GM18508 (cell line): ENCODE measurements around the gene MARCKS.

Experiments
- ATAC-seq: cut with Tn5 transposase; IDR thresholded peaks from one replicate; pipeline ENCODE4 v1.9.1; 2021; ENCODE audit warnings: moderate number of reproducible peaks; ENCODE audit not compliant: insufficient read depth, unreplicated experiment

Gene MARCKS

DNA sequence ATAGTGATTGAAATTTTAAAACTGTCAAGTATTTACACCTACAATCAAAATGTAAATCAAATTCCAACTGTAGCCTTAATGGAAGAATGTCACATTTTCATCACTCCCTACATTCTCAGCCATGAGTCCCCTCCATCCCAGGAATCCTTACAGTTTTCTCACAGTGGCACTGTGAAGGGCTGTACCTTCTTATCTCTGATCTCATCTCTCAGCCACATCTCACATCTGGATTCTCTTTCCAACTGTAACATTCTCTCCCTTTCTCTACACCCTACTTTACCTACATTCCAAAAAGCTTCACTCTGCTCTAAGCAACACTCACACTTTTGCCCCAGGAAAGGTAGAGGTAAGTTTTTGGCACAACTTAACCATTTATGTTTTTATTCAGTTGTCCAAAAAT is 8.9 kb upstream of the MARCKS start:
- ATAC-seq: no peak

GRCh38 chr6:113848811-113849210 is 8.3 kb upstream of the MARCKS start:
- no peak for ATAC-seq

DNA sequence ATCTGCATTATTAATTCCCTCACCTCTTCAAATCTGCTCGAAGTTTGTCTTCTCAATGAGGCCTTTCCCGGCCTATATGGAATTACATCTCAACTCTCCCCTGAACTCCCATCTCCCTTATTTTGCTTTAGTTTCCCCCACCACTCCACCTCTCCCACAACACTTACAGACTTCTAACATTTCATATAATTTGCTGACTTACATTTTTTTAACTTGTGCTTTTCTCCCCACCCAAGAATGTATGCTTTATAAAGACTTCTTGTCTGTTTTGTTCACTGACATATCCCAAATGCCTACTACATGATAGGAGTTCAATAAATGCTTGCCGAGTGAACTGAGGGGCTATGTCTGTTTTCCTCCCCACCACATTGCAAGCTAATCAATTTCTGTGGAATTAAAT is 3.9 kb upstream of the MARCKS start:
- ATAC-seq: no peak

DNA sequence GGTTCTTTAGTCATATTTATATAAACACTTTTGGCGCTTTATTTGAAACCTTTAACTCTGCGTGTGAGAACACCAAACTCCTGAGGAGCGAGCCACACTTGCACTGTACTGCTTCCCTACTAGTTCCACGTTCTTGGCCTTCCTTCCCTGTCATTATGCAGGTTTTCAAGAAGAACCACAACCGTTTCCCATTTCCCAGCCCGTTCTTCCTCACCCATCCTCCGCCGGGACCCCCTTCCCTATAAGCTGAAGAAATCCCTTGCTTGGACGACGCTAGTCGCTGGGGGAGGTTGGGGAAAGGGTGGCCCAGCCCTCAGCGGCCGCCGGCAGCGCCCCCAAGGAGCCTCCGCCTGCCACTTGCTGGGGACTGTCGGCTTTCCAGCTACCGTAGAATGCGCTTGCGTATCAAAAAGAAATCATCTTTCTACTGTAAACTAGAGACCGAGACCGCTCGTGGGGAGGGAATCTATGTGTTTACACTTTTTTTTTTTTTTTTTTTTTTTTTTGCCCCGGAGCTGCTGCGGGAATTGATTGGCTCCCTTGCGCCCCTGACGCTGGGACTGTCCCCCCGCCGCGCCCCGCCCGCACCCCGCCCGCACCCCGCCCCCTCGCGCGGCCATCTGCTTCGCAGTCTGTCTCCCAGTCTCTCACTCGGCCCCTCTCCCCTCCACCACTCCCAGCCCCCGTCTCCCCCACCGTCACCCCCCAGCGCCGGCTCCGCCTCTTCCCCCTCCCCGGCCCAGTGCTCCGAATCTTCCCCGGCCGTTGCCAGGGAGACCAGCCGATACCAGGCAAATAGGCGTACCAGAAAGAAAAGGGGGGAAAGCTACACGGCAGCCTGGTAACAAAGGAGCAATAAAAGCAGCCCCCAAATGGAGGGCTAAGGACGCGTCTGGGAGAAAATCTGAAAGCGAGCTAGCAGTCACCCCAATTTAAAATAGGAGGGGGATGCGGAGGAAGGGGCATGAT is 2.3 kb upstream of the MARCKS start:
- ATAC-seq: no peak

GRCh38 chr6:113855500-113856374 is 1.4 kb upstream of the MARCKS start:
- ATAC-seq: no peak

- ATAC-seq: no peak
Observed at GRCh38 chr6:113856375-113856624, 845 bp upstream of the MARCKS start.

- no peak for ATAC-seq
Observed at GRCh38 chr6:113857556-113858479, 673 bp downstream of the MARCKS start.

GRCh38 chr6:113858480-113859348 is 1.6 kb downstream of the MARCKS start:
- peak; percentile 82 for ATAC-seq

DNA sequence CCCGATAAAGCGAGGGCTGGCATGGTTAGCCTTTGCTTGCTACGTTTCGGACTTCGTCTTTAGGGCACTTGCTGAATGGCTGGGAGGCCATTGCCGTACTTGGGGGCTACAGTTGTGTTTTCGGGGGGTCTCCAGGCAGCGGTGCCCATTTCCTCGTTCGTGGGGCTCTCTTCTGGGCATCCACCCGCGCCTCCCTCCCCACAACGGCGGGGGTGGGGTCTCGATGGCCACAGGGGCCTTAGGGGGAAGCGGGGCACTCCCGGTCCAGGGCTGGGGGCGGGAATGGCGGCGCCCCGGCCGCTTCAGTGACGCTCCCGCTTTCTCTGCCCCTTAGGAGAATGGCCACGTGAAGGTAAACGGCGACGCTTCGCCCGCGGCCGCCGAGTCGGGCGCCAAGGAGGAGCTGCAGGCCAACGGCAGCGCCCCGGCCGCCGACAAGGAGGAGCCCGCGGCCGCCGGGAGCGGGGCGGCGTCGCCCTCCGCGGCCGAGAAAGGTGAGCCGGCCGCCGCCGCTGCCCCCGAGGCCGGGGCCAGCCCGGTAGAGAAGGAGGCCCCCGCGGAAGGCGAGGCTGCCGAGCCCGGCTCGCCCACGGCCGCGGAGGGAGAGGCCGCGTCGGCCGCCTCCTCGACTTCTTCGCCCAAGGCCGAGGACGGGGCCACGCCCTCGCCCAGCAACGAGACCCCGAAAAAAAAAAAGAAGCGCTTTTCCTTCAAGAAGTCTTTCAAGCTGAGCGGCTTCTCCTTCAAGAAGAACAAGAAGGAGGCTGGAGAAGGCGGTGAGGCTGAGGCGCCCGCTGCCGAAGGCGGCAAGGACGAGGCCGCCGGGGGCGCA is 2.4 kb downstream of the MARCKS start:
- no peak for ATAC-seq

- no peak for ATAC-seq
Observed at GRCh38 chr6:113860181-113860955, 3.2 kb downstream of the MARCKS start.

DNA sequence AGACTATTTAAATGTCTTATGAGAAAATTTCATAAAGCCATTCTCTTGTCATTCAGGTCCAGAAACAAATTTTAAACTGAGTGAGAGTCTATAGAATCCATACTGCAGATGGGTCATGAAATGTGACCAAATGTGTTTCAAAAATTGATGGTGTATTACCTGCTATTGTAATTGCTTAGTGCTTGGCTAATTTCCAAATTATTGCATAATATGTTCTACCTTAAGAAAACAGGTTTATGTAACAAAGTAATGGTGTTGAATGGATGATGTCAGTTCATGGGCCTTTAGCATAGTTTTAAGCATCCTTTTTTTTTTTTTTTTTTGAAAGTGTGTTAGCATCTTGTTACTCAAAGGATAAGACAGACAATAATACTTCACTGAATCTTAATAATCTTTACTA is 5.0 kb downstream of the MARCKS start:
- no peak for ATAC-seq

- no peak for ATAC-seq
Observed at GRCh38 chr6:113870917-113871316, 13.8 kb downstream of the MARCKS start.

- no peak for ATAC-seq
Observed at GRCh38 chr6:113871975-113872374, 14.8 kb downstream of the MARCKS start.

- peak; percentile 95 for ATAC-seq
Observed at GRCh38 chr6:113873043-113873667, 16.0 kb downstream of the MARCKS start.

DNA sequence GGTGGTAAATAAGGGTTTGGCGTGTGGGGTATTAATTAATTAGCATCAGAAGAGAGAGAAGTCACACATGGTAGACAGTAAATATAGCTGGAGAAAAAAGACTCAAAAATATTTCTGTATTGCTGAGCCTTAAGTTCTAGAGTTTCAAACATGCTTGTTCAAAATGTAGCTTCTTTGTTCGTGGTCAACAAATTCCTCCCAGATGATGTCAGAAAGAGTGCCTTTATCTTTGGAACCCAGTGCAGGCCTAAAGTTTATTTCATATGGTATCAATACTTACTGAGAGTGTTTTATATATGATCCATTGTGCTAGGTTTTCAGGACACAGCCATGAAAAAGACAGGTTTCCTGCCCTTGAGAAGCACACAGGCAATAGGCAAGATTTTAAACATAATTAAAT is 18.3 kb downstream of the MARCKS start:
- no peak for ATAC-seq

DNA sequence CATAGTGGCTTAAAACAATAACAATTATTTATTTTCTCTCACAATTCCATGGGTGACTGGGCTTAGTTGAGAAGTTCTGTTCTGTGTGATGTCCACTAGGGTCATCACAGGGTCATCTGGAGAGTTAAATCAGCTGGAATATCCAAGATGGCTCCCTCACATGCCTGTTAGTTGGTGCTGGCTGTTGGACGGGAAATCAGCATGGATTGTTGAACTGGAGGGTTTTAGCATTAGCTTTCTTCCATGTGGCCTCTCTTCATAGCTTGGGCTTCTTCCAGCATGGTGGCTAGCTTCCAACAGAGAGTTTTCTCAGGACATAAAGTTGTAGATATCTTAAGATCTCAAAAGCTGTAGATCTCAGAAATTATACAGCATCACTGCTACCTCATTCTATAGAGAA is 19.6 kb downstream of the MARCKS start:
- no peak for ATAC-seq
